ENCODE measurements around the gene CHAF1B.
"Not testable (repeated sequence)": the region's sequence is repeated elsewhere in the genome, so short reads cannot be mapped to it uniquely, and the experiment has no call there.

CHAF1B gene

GRCh38 chr21:36388835-36389234 lies 3.6 kb downstream of the CHAF1B start:
- no peak for DNase-seq

- not testable (repeated sequence) for DNase-seq
Observed at GRCh38 chr21:36391649-36392048, 6.5 kb downstream of the CHAF1B start.

GRCh38 chr21:36395353-36396111 lies 10.3 kb downstream of the CHAF1B start:
- no peak for DNase-seq

GRCh38 chr21:36396325-36396724 lies 11.1 kb downstream of the CHAF1B start:
- DNase-seq: no peak

GRCh38 chr21:36396971-36397370 lies 11.8 kb downstream of the CHAF1B start:
- DNase-seq: no peak

GRCh38 chr21:36397606-36398005 lies 12.4 kb downstream of the CHAF1B start:
- DNase-seq: no peak

GRCh38 chr21:36399736-36400135 lies 14.5 kb downstream of the CHAF1B start:
- DNase-seq: not testable (repeated sequence)

- no peak for DNase-seq
Observed at GRCh38 chr21:36400719-36401118, 15.5 kb downstream of the CHAF1B start.

GRCh38 chr21:36402339-36402738 lies 17.1 kb downstream of the CHAF1B start:
- DNase-seq: no peak

GRCh38 chr21:36403713-36404112 lies 18.5 kb downstream of the CHAF1B start:
- DNase-seq: no peak

GRCh38 chr21:36408568-36408967 lies 23.4 kb downstream of the CHAF1B start:
- no peak for DNase-seq

- DNase-seq: no peak
Observed at GRCh38 chr21:36411301-36411700, 26.1 kb downstream of the CHAF1B start.

GRCh38 chr21:36412916-36413315 lies 27.7 kb downstream of the CHAF1B start:
- DNase-seq: no peak

GRCh38 chr21:36415375-36415774 lies 30.2 kb downstream of the CHAF1B start:
- DNase-seq: no peak

GRCh38 chr21:36419241-36419640 lies 34.0 kb downstream of the CHAF1B start:
- no peak for DNase-seq

- DNase-seq: peak; percentile 48 to 74
Observed at GRCh38 chr21:36419996-36420395, 34.8 kb downstream of the CHAF1B start.

GRCh38 chr21:36420571-36421339 lies 35.6 kb downstream of the CHAF1B start:
- DNase-seq: no peak

GRCh38 chr21:36422279-36423098 lies 37.3 kb downstream of the CHAF1B start:
- DNase-seq: peak in 1 of 2 experiments; percentile 26

GRCh38 chr21:36423771-36424433 lies 38.7 kb downstream of the CHAF1B start:
- no peak for DNase-seq

GRCh38 chr21:36424592-36424991 lies 39.4 kb downstream of the CHAF1B start:
- no peak for DNase-seq

GRCh38 chr21:36425286-36425685 lies 40.1 kb downstream of the CHAF1B start:
- DNase-seq: no peak

- no peak for DNase-seq
Observed at GRCh38 chr21:36427502-36427901, 42.3 kb downstream of the CHAF1B start.
